Retinal pigment epithelial cell (primary cell): ENCODE measurements around the gene IFI35.

Experiments
- DNase-seq: peaks from one replicate; pipeline ENCODE4 v3.0.0-alpha.2; 2010; ENCODE audit warnings: low read depth
- H3K4me3 ChIP-seq: 2 replicates; pipeline ENCODE4 v1.5.1; 2011; ENCODE audit warnings: mild to moderate bottlenecking, low read length, control low read depth, moderate library complexity
- CTCF ChIP-seq: conservative IDR thresholded peaks from 2 replicates; pipeline ENCODE4 v1.5.1; 2011; ENCODE audit warnings: low read depth, low read length, control low read depth, inconsistent platforms

The IFI35 gene

DNA sequence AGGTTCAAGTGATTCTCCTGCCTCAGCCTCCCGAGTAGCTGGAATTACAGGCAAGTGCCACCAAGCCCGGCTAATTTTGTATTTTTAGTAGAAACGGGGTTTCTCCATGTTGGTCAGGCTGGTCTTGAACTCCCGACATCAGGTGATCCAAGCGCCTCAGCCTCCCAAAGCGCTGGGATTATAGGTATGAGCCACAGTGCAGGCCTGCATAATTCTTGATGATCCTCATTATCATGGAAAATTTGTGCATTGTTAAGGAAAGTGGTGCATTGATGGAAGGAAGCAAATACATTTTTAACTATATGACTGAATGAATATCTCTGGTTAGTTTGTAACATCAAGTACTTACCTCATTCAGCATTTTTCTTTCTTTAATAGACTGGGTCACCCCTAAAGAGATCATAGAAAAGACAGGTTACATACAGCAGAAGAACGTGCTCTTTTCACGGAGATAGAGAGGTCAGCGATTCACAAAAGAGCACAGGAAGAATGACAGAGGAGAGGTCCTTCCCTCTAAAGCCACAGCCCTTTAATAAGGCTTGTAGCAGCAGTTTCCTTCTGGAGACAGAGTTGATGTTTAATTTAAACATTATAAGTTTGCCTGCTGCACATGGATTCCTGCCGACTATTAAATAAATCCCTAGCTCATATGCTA is 56.5 kb downstream of the IFI35 start:
- DNase-seq, result no peak
- no peak for TF ChIP-seq CTCF
- H3K4me3 ChIP-seq, result no peak overlapping the region
